Activated naive CD4-positive, alpha-beta T cell treated with anti-CD3 and anti-CD28 coated beads for 36 hours (primary cell): Measurements from ENCODE around the gene PDHX. TPM values are rescaled to one million over a fixed set of nuclear protein-coding genes. Genes with fewer than 3 reads are reported as not detected.
"Not testable (repeated sequence)": the region's sequence is repeated elsewhere in the genome, so short reads cannot be mapped to it uniquely, and the experiment has no call there.

Experiments used
- CTCF ChIA-PET: fragments of 350-600 bp; sonication (Branson Sonifier 250); formaldehyde crosslinking; loops from one replicate; lab custom pipeline; 2021; ENCODE audit warnings: antibody characterized with exemption; lab: Charles Lee
- DNase-seq: peaks from one replicate; pipeline ENCODE4 v3.0.0-alpha.2; 2020
- H3K27ac Mint-ChIP-seq: one replicate; pipeline ENCODE4 v1.8.0; 2021; ENCODE audit warnings: mild to moderate bottlenecking, mixed read lengths
- H3K27me3 Mint-ChIP-seq: one replicate; pipeline ENCODE4 v1.8.0; 2021; ENCODE audit warnings: low read depth, mixed read lengths
- H3K36me3 Mint-ChIP-seq: one replicate; pipeline ENCODE4 v1.8.0; 2021; ENCODE audit warnings: low read depth, mixed read lengths
- H3K4me1 Mint-ChIP-seq: one replicate; pipeline ENCODE4 v1.8.0; 2021; ENCODE audit warnings: low read depth, mixed read lengths
- H3K4me3 Mint-ChIP-seq: one replicate; pipeline ENCODE4 v1.8.0; 2021; ENCODE audit warnings: mild to moderate bottlenecking, moderate library complexity, mixed read lengths
- H3K9me3 Mint-ChIP-seq: one replicate; pipeline ENCODE4 v1.8.0; 2021; ENCODE audit warnings: mixed read lengths
- intact Hi-C: fragments of 100-400 bp; cut with micrococcal nuclease; formaldehyde crosslinking; loops from one replicate; pipeline ENCODE4 v1.15.1; 2023
- total RNA-seq, 2 experiments: library from RNA; stranded (reverse); gene quantifications; one replicate each; pipeline ENCODE4 v1.2.3, GENCODE V29; 2021

PDHX gene
- total RNA-seq, 2 experiments from 2014 or later, result 38.2 to 40.9 TPM

GRCh38 chr11:34893416-34893815 lies 23.0 kb upstream of the PDHX start:
- intact Hi-C loops, result no loop called here
- Mint-ChIP-seq H3K4me3 (no peak overlapping the region), H3K27me3 (no peaks in the 10 kb centered on the region), H3K9me3 (peaks cover 13% of the 10 kb centered on the region), H3K27ac (no peak overlapping the region), H3K36me3 (peaks cover 10% of the 10 kb centered on the region), H3K4me1 (no peaks in the 10 kb centered on the region)
- CTCF ChIA-PET, result interaction anchor here (0.9 to 2.9 kb wide), 3 partner anchors 101 to 328 kb away, joined by 3 to 25 read pairs (median 3); no protein-coding TSS in a partner anchor
- no peak for DNase-seq

DNA sequence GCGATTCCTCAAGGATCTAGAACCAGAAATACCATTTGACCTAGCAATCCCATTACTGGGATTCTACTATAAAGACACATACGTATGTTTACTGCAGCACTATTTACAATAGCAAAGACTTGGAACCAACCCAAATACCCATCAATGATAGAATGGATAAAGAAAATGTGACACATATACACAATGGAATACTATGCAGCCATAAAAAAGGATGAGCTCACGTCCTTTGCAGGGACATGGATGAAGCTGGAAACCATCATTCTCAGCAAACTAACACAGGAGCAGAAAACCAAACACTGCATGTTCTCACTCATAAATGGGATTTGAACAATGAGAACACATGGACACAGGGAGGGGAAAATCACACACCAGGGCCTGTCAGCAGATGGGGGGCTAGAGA lies 20.2 kb upstream of the PDHX start:
- CTCF ChIA-PET, H3K4me1 Mint-ChIP-seq, H3K27me3 Mint-ChIP-seq, H3K27ac Mint-ChIP-seq, H3K4me3 Mint-ChIP-seq, intact Hi-C loops, DNase-seq: not testable (repeated sequence)
- peaks cover 35% of the 10 kb centered on the region for H3K9me3 Mint-ChIP-seq
- peaks cover 24% of the 10 kb centered on the region for H3K36me3 Mint-ChIP-seq

- CTCF ChIA-PET, result interaction anchor here (1.3 kb wide), 1 partner anchor 383 kb away, joined by 3 read pairs; no protein-coding TSS in a partner anchor
- H3K27ac Mint-ChIP-seq, result no peak overlapping the region
- H3K36me3 Mint-ChIP-seq, result peaks cover 26% of the 10 kb centered on the region
- H3K9me3 Mint-ChIP-seq, result peaks cover 35% of the 10 kb centered on the region
- no peak overlapping the region for H3K4me3 Mint-ChIP-seq
- H3K27me3 Mint-ChIP-seq, result no peaks in the 10 kb centered on the region
- DNase-seq, result no peak
- no peaks in the 10 kb centered on the region for H3K4me1 Mint-ChIP-seq
- intact Hi-C loops, result no loop called here
Observed at GRCh38 chr11:34897171-34897870, 19.1 kb upstream of the PDHX start.

- DNase-seq, result no peak
- Mint-ChIP-seq H3K4me3 (no peak overlapping the region), H3K36me3 (peaks cover 33% of the 10 kb centered on the region), H3K27me3 (no peaks in the 10 kb centered on the region), H3K9me3 (peaks cover 40% of the 10 kb centered on the region), H3K4me1 (no peaks in the 10 kb centered on the region), H3K27ac (no peak overlapping the region)
- CTCF ChIA-PET, result interaction anchor here (0.6 to 1.3 kb wide), 3 partner anchors 311 to 384 kb away, joined by 3 read pairs; no protein-coding TSS in a partner anchor
- intact Hi-C loops, result no loop called here
Observed at GRCh38 chr11:34898474-34898873, 17.9 kb upstream of the PDHX start.

- peaks cover 44% of the 10 kb centered on the region for H3K9me3 Mint-ChIP-seq
- H3K4me3 Mint-ChIP-seq, result no peak overlapping the region
- intact Hi-C loops, result no loop called here
- DNase-seq, result peak; percentile 27
- H3K36me3 Mint-ChIP-seq, result peaks cover 44% of the 10 kb centered on the region
- no peaks in the 10 kb centered on the region for H3K27me3 Mint-ChIP-seq
- CTCF ChIA-PET, result interaction anchor here (0.8 to 1.0 kb wide), 2 partner anchors 10 to 334 kb away, joined by 3 to 4 read pairs; no protein-coding TSS in a partner anchor
- H3K4me1 Mint-ChIP-seq, result peaks cover 1% of the 10 kb centered on the region
- no peak overlapping the region for H3K27ac Mint-ChIP-seq
Observed at GRCh38 chr11:34899633-34900016, 16.8 kb upstream of the PDHX start.

GRCh38 chr11:34904421-34904955 lies 11.9 kb upstream of the PDHX start:
- H3K9me3 Mint-ChIP-seq, result peaks cover 32% of the 10 kb centered on the region
- intact Hi-C loops, result no loop called here
- no peak overlapping the region for H3K4me3 Mint-ChIP-seq
- DNase-seq, result no peak
- peaks cover 39% of the 10 kb centered on the region for H3K36me3 Mint-ChIP-seq
- no peaks in the 10 kb centered on the region for H3K27me3 Mint-ChIP-seq
- H3K4me1 Mint-ChIP-seq, result peaks cover 4% of the 10 kb centered on the region
- H3K27ac Mint-ChIP-seq, result no peak overlapping the region
- CTCF ChIA-PET, result no interaction called here

DNA sequence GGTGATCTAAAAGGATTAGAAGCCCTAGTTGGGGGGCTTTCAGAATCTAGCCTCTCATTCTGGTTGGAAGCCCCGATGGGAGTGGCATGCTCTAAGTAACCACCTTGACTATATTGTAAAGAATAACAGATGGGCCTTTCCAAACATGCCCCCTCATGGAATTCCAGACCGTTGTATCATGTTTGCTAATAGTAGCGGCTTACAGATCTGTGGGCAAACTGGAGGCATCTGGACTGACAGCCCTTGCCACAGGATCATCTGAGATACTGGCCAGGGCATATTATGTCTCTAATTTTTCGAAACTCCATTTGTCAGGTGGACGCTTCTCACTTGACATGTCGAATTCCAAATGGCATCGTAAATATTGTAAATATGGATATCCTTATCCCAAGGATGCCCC lies 10.8 kb upstream of the PDHX start:
- H3K36me3 Mint-ChIP-seq, result peaks cover 28% of the 10 kb centered on the region
- no peak for DNase-seq
- H3K4me3 Mint-ChIP-seq, result no peak overlapping the region
- H3K27ac Mint-ChIP-seq, result no peak overlapping the region
- H3K27me3 Mint-ChIP-seq, result no peaks in the 10 kb centered on the region
- intact Hi-C loops, result no loop called here
- CTCF ChIA-PET, result no interaction called here
- H3K9me3 Mint-ChIP-seq, result peaks cover 20% of the 10 kb centered on the region
- peaks cover 4% of the 10 kb centered on the region for H3K4me1 Mint-ChIP-seq

GRCh38 chr11:34907934-34908593 lies 8.4 kb upstream of the PDHX start:
- H3K36me3 Mint-ChIP-seq, result peaks cover 27% of the 10 kb centered on the region
- H3K27me3 Mint-ChIP-seq, result no peaks in the 10 kb centered on the region
- H3K4me3 Mint-ChIP-seq, result no peak overlapping the region
- no peak for DNase-seq
- no peak overlapping the region for H3K27ac Mint-ChIP-seq
- peaks cover 4% of the 10 kb centered on the region for H3K4me1 Mint-ChIP-seq
- intact Hi-C loops, result no loop called here
- CTCF ChIA-PET, result interaction anchor here (1.2 to 1.3 kb wide), 2 partner anchors 322 to 342 kb away, joined by 3 to 4 read pairs; no protein-coding TSS in a partner anchor
- peaks cover 14% of the 10 kb centered on the region for H3K9me3 Mint-ChIP-seq

- Mint-ChIP-seq H3K27me3 (no peaks in the 10 kb centered on the region), H3K36me3 (peaks cover 23% of the 10 kb centered on the region), H3K4me3 (no peak overlapping the region), H3K4me1 (peaks cover 15% of the 10 kb centered on the region), H3K9me3 (peaks cover 12% of the 10 kb centered on the region), H3K27ac (no peak overlapping the region)
- CTCF ChIA-PET, result interaction anchor here (0.9 to 1.2 kb wide), 2 partner anchors 18 to 324 kb away, joined by 4 read pairs; no protein-coding TSS in a partner anchor
- intact Hi-C loops, result no loop called here
- DNase-seq, result no peak
Observed at GRCh38 chr11:34909415-34909814, 7.0 kb upstream of the PDHX start.

- Mint-ChIP-seq H3K4me1 (peaks cover 12% of the 10 kb centered on the region), H3K27ac (no peak overlapping the region), H3K9me3 (peaks cover 7% of the 10 kb centered on the region), H3K27me3 (no peaks in the 10 kb centered on the region), H3K4me3 (no peak overlapping the region), H3K36me3 (peaks cover 18% of the 10 kb centered on the region)
- DNase-seq, result no peak
- CTCF ChIA-PET, result interaction anchor here (0.7 to 0.9 kb wide), 2 partner anchors 18 to 440 kb away, joined by 3 to 4 read pairs; no protein-coding TSS in a partner anchor
- intact Hi-C loops, result loop anchor here (10.0 kb wide), 1 partner anchor 675 kb away; no protein-coding TSS in a partner anchor
Observed at GRCh38 chr11:34909955-34910354, 6.5 kb upstream of the PDHX start.

GRCh38 chr11:34910817-34911216 lies 5.6 kb upstream of the PDHX start:
- Mint-ChIP-seq H3K4me1 (peaks cover 18% of the 10 kb centered on the region), H3K36me3 (peaks cover 17% of the 10 kb centered on the region), H3K27ac (no peak overlapping the region), H3K4me3 (no peak overlapping the region), H3K9me3 (peaks cover 4% of the 10 kb centered on the region), H3K27me3 (no peaks in the 10 kb centered on the region)
- CTCF ChIA-PET, result no interaction called here
- intact Hi-C loops, result loop anchor here (10.0 kb wide), 1 partner anchor 676 kb away; no protein-coding TSS in a partner anchor
- DNase-seq, result no peak

DNA sequence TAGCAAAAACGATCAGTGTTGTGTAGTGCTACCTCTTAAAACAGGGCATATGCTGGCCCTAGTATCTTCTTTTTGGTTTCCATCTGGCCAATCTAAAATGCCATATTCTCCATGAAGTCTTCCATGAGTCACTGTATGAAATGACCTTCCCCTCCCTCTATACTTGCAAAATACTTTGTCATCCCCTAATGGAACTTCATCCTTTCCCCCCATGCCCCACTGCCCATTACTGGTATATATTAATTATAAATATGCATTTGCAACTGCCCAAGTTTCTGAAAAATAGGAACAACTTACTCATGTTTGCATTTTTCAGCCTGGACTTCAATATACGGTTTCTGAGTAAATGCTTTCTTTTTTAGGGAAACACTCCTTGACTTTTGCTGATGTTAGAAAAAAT lies 4.7 kb upstream of the PDHX start:
- H3K27me3 Mint-ChIP-seq, result no peaks in the 10 kb centered on the region
- CTCF ChIA-PET, result interaction anchor here (0.6 kb wide), 1 partner anchor 30 kb away, joined by 3 read pairs; no protein-coding TSS in a partner anchor
- H3K27ac Mint-ChIP-seq, result no peak overlapping the region
- no peak for DNase-seq
- H3K36me3 Mint-ChIP-seq, result peaks cover 16% of the 10 kb centered on the region
- peaks cover 19% of the 10 kb centered on the region for H3K4me1 Mint-ChIP-seq
- intact Hi-C loops, result loop anchor here (10.0 kb wide), 1 partner anchor 677 kb away; no protein-coding TSS in a partner anchor
- H3K4me3 Mint-ChIP-seq, result no peak overlapping the region
- H3K9me3 Mint-ChIP-seq, result peaks cover 4% of the 10 kb centered on the region
